Measurements from ENCODE around the gene REEP3.

REEP3 gene

DNA sequence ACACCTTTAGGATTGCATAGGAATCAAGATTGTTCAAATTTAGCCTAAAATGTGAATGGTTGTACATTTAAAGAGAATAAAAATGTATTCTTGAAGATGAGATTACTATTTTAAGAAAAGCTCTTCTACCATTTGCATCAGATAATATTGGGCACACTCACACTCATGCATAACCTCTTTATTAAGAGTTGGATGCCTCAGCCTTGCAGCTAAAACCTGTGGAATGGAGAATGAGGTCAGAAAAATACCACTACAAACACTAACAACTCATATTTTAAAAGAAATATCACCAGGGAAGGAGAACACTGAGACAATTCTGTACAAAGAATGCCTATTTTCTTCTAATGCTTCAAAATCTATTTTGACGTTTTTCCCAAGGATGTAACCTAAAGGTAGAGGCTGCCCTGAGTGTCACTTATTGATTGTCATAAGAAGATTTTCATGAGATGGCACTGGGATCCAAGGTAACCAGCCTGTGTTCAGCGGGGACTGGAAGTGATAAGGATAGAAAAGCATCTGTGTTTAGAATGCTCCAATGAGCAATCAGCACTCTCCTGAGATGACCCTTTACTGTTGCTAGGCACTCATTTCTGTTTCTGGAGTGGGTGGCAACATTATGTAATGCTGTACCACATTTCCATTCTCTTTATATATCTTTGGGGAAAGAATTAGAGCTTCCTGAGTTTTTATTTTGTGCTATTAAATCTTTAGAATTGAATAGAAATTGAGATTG is 26.6 kb downstream of the REEP3 start:
- H2AFZ ChIP-seq = no peak overlapping the region
- H3K4me2 ChIP-seq (ENCODE audit: low read length) = no peak overlapping the region
- no peaks in the 10 kb centered on the region for H3K9me3 ChIP-seq (ENCODE audit: control insufficient read depth, low read length)
- H3K79me2 ChIP-seq = peaks cover 31% of the 10 kb centered on the region
- no peak overlapping the region for H3K4me3 ChIP-seq (ENCODE audit: low read depth, low read length)
- TF ChIP-seq, protein P1, sequence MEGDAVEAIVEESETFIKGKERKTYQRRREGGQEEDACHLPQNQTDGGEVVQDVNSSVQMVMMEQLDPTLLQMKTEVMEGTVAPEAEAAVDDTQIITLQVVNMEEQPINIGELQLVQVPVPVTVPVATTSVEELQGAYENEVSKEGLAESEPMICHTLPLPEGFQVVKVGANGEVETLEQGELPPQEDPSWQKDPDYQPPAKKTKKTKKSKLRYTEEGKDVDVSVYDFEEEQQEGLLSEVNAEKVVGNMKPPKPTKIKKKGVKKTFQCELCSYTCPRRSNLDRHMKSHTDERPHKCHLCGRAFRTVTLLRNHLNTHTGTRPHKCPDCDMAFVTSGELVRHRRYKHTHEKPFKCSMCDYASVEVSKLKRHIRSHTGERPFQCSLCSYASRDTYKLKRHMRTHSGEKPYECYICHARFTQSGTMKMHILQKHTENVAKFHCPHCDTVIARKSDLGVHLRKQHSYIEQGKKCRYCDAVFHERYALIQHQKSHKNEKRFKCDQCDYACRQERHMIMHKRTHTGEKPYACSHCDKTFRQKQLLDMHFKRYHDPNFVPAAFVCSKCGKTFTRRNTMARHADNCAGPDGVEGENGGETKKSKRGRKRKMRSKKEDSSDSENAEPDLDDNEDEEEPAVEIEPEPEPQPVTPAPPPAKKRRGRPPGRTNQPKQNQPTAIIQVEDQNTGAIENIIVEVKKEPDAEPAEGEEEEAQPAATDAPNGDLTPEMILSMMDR (IDR thresholded peaks at IDR 0.05) = no peak
- H3K36me3 ChIP-seq (ENCODE audit: control insufficient read depth, insufficient read depth, low read length) = no peaks in the 10 kb centered on the region
- no peak overlapping the region for H3K9ac ChIP-seq
- no peak overlapping the region for H3K27ac ChIP-seq
- H3K4me1 ChIP-seq = peaks cover 20% of the 10 kb centered on the region
- no peaks in the 10 kb centered on the region for H3K27me3 ChIP-seq (ENCODE audit: control insufficient read depth, insufficient read depth, low read length)

DNA sequence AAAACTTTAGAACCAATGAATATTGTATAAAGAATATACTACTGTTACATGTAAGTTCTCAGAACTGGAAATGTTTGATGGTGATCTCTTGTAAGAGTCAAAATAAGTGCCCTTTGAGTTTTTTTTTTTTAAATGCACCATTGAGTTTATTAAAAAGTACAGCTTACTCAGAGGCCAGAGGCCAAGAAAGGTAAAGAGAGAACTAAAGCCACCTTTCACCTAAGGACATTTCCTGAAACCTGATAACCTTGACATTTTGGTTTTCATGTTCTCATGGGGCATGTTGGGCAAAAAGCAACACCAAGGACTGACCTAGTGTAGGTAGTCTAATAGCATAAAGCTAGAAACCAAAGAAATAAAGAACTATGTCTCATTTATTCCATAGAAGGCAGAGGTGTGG is 27.7 kb downstream of the REEP3 start:
- Histone ChIP-seq H3K27me3 (ENCODE audit: control insufficient read depth, insufficient read depth, low read length) (no peaks in the 10 kb centered on the region), H3K79me2 (peaks cover 28% of the 10 kb centered on the region), H3K9ac (no peak overlapping the region), H2AFZ (no peak overlapping the region), H3K36me3 (ENCODE audit: control insufficient read depth, insufficient read depth, low read length) (no peaks in the 10 kb centered on the region), H3K4me3 (ENCODE audit: low read depth, low read length) (no peak overlapping the region), H3K27ac (no peak overlapping the region), H3K4me2 (ENCODE audit: low read length) (no peak overlapping the region), H3K9me3 (ENCODE audit: control insufficient read depth, low read length) (no peaks in the 10 kb centered on the region), H3K4me1 (peaks cover 16% of the 10 kb centered on the region)
- TF ChIP-seq, protein P1 (IDR thresholded peaks at IDR 0.05) = no peak

DNA sequence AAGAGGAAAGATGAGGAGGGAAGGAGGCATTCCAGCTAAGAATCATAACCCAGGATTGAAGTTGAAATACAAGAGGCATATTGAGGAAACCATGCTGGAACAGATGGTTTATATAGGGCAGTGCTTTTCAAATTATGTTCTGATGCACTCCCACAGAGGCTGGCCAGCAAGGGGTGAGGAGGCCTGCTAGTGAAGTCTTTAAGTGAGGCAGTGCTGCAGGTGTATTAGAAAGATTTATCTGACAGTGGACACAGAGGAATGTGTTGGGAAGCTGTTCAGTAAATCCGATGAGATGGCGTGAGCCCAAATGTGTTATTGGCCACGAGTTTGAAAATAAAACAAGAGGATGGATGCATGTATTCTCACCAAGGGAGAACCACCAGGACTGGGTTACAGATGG is 28.6 kb downstream of the REEP3 start:
- H3K79me2 ChIP-seq = peaks cover 26% of the 10 kb centered on the region
- H3K9me3 ChIP-seq (ENCODE audit: control insufficient read depth, low read length) = no peaks in the 10 kb centered on the region
- TF ChIP-seq, protein P1 (IDR thresholded peaks at IDR 0.05) = no peak
- H3K4me2 ChIP-seq (ENCODE audit: low read length) = no peak overlapping the region
- no peak overlapping the region for H3K4me3 ChIP-seq (ENCODE audit: low read depth, low read length)
- peaks cover 16% of the 10 kb centered on the region for H3K4me1 ChIP-seq
- H3K27ac ChIP-seq = no peak overlapping the region
- no peaks in the 10 kb centered on the region for H3K27me3 ChIP-seq (ENCODE audit: control insufficient read depth, insufficient read depth, low read length)
- H3K36me3 ChIP-seq (ENCODE audit: control insufficient read depth, insufficient read depth, low read length) = no peaks in the 10 kb centered on the region
- no peak overlapping the region for H2AFZ ChIP-seq
- no peak overlapping the region for H3K9ac ChIP-seq

DNA sequence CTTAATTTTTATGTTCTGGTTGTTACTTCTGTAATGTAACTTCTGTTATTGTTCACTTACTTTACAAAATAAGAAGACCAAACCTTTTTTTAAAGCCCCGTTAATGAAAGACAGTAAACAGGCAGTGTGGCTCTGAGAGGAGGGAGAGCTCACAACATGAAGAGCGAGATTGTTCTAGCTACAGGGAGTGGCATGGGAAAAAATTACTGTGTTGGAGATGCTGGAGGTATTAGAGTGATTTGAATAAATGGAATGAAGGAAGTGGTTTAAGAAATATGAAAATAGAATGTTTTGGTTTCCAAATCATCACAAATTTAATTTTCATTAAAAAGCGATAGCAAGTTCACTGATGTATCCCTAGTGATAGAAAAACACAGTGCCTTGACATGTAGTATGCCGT is 31.8 kb downstream of the REEP3 start:
- Histone ChIP-seq H3K4me1 (peaks cover 13% of the 10 kb centered on the region), H3K79me2 (peaks cover 12% of the 10 kb centered on the region), H3K27ac (no peak overlapping the region), H3K9me3 (ENCODE audit: control insufficient read depth, low read length) (no peaks in the 10 kb centered on the region), H3K27me3 (ENCODE audit: control insufficient read depth, insufficient read depth, low read length) (no peaks in the 10 kb centered on the region), H2AFZ (no peak overlapping the region), H3K4me2 (ENCODE audit: low read length) (no peak overlapping the region), H3K9ac (no peak overlapping the region), H3K36me3 (ENCODE audit: control insufficient read depth, insufficient read depth, low read length) (no peaks in the 10 kb centered on the region), H3K4me3 (ENCODE audit: low read depth, low read length) (no peak overlapping the region)
- TF ChIP-seq, protein P1 (IDR thresholded peaks at IDR 0.05) = no peak

DNA sequence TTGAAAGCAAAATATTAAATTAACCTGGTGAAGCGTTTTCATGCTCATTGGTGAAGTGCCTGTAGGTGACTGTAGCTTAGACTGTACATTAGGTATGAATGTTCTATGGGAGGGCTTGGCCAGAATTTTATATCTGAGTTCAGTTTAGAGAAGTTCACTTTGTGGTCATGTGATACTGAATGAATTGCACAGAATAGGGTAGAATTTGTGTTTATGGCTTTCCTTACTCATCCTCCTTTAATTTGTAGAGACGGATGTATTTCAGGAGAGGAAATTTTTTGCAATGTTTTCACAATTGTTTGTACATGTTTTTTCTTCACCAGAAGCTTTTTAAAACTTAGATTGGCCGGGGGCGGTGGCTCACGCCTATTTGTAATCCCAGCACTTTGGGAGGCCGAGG is 32.3 kb downstream of the REEP3 start:
- H3K9ac ChIP-seq = no peak overlapping the region
- peaks cover 13% of the 10 kb centered on the region for H3K4me1 ChIP-seq
- peaks cover 14% of the 10 kb centered on the region for H3K79me2 ChIP-seq
- no peaks in the 10 kb centered on the region for H3K36me3 ChIP-seq (ENCODE audit: control insufficient read depth, insufficient read depth, low read length)
- H3K9me3 ChIP-seq (ENCODE audit: control insufficient read depth, low read length) = no peaks in the 10 kb centered on the region
- no peak overlapping the region for H3K27ac ChIP-seq
- H3K4me2 ChIP-seq (ENCODE audit: low read length) = no peak overlapping the region
- no peaks in the 10 kb centered on the region for H3K27me3 ChIP-seq (ENCODE audit: control insufficient read depth, insufficient read depth, low read length)
- H3K4me3 ChIP-seq (ENCODE audit: low read depth, low read length) = no peak overlapping the region
- H2AFZ ChIP-seq = no peak overlapping the region
- TF ChIP-seq, protein P1 (IDR thresholded peaks at IDR 0.05) = no peak

All from parathyroid adenoma (tissue), 2 donors.